ENCODE measurements around the gene PCNT.

The PCNT gene, protein sequence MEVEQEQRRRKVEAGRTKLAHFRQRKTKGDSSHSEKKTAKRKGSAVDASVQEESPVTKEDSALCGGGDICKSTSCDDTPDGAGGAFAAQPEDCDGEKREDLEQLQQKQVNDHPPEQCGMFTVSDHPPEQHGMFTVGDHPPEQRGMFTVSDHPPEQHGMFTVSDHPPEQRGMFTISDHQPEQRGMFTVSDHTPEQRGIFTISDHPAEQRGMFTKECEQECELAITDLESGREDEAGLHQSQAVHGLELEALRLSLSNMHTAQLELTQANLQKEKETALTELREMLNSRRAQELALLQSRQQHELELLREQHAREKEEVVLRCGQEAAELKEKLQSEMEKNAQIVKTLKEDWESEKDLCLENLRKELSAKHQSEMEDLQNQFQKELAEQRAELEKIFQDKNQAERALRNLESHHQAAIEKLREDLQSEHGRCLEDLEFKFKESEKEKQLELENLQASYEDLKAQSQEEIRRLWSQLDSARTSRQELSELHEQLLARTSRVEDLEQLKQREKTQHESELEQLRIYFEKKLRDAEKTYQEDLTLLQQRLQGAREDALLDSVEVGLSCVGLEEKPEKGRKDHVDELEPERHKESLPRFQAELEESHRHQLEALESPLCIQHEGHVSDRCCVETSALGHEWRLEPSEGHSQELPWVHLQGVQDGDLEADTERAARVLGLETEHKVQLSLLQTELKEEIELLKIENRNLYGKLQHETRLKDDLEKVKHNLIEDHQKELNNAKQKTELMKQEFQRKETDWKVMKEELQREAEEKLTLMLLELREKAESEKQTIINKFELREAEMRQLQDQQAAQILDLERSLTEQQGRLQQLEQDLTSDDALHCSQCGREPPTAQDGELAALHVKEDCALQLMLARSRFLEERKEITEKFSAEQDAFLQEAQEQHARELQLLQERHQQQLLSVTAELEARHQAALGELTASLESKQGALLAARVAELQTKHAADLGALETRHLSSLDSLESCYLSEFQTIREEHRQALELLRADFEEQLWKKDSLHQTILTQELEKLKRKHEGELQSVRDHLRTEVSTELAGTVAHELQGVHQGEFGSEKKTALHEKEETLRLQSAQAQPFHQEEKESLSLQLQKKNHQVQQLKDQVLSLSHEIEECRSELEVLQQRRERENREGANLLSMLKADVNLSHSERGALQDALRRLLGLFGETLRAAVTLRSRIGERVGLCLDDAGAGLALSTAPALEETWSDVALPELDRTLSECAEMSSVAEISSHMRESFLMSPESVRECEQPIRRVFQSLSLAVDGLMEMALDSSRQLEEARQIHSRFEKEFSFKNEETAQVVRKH (N-terminal part only)

DNA sequence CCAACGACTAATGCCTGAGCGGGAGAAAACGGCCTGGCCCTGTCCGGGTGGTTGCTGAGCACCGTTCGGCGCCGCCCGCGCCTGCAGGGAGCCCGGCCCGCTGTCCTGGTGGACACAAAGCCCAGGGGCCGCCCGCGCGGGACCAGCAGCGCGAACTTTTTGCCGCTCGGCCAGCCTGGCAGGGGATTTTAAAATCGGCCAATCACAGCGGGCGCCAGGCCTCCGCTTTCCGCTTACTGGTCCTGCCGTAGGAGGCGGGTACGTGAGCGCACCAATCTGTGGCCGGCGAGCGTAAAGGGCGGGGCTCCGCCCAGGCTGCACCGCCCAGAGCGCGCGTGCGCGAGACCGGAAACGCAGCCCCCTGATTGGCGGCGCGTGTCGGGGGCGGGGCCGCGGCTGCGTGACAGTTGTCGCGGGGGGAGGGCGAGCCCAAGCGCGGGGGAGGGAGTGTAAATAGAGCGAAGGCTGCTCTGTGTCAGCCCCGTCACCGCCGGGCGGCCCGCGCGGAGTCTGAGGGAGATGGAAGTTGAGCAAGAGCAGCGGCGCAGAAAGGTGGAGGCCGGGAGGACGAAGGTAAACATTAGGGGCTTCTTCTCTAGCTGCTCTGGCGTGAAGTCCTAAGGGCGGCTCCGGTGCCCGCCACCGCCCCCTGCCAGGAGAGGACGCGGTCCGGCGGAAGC lies at the start of gene PCNT, which contains the start of gene C21orf58:
PCNT (plus strand) TSS at position 447 of the 680 bp plus-strand sequence; CDS start at position 520, 73 bp downstream.
C21orf58 (minus strand) TSS at position 161 of the 680 bp plus-strand sequence. CDS start 1,132 bp downstream, outside the sequence.
- peak; percentile 99 for DNase-seq

DNA sequence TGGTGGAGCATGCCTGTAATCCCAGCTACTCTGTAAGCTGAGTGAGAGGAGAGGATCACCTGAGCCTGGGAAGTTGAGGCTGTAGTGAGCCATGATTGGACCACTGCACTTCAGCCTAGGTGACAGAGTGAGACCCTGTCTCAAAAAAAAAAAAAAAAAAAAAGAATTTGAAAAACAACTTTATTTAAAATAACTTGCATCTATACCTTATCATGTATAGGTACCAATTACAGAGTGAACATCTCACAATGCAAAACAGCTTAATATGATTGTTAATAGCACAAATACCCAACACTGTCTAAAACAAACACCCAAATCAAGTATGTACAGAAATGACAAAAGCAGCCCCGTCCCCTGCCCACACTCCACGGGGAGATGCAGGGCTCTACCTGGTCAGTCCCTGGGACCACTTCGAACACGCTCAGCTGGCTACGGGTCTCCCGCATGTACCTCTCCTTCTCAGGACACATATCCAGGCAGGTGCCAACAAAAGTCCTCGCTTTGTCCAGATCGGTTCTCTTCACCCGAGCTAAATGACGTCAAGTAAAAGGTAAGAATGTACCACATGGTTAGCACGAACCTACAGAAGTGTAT lies 49.1 kb upstream of the PCNT start:
- DNase-seq, result no peak

DNA sequence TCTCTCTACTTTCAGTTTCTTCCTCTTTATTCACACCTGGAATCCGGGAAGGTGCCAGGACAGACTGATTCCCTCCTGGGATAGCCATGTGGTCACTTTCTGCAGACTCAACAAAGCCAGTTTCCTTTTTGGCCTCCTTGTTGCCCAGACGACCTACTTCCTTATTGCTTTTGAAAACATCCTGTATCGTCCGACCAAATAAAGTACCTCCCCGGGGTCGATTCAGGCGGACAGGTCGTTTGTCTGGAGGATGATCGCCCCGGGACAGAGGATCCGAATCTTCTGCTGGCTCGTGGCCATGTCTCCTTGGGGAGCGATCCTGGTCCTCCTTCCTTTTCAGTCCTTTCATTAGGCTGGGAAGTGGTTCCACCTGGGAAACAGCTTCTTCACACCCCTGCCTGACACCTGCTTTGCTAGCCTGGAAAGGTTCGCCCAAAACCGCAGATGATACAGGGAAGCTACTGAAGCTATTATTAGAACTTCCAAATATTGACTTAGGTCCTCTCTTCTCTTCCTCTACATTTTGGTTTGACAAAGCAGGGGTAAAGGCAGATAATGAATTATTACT lies 39.8 kb upstream of the PCNT start:
- DNase-seq, result peak; percentile 38

DNA sequence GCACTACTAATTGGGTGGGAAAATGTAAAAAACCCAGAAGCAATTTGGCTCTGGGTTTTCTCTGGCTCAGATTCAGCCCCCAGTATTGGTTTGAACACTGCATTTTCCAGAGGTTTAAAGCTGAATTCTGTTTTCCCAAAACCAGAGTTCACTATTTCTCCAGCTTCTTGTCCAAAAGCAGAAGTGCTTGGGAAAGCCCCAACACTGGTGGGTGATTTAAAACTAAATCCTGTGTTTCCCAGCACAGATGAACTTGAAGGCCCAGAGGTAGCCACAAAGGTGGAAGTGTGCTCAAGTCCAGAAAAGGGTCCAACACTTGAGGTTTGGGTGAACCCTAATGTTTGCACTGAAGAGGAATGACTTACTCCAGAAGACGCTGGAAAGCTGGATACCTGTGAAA lies 39.2 kb upstream of the PCNT start:
- DNase-seq, result no peak

DNA sequence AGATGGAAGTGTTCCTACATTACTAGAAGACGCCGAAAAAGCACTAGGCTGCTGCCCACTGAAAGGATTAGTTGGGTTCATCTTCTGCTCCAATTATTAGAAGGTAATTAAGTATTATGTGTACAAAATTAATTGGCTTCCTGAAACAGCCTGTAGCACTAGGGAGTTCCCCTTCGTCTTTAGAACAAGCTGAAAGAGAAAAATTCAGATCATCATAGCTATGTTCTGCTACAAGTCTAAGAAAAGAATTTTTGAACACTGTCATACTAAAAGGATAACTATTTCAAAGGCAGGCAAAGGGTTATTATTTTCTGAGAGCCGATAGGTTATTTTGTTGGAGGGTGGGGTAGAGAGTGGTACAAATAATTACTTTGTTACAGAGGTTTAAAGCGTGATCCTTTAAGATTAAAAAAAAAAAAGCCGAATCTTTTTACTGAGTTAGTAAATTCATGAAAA lies 38.7 kb upstream of the PCNT start, which contains the start of gene MCM3AP:
MCM3AP (minus strand) TSS at position 406 of the 456 bp plus-strand sequence; CDS start at position 81, 325 bp downstream.
- DNase-seq, result no peak

DNA sequence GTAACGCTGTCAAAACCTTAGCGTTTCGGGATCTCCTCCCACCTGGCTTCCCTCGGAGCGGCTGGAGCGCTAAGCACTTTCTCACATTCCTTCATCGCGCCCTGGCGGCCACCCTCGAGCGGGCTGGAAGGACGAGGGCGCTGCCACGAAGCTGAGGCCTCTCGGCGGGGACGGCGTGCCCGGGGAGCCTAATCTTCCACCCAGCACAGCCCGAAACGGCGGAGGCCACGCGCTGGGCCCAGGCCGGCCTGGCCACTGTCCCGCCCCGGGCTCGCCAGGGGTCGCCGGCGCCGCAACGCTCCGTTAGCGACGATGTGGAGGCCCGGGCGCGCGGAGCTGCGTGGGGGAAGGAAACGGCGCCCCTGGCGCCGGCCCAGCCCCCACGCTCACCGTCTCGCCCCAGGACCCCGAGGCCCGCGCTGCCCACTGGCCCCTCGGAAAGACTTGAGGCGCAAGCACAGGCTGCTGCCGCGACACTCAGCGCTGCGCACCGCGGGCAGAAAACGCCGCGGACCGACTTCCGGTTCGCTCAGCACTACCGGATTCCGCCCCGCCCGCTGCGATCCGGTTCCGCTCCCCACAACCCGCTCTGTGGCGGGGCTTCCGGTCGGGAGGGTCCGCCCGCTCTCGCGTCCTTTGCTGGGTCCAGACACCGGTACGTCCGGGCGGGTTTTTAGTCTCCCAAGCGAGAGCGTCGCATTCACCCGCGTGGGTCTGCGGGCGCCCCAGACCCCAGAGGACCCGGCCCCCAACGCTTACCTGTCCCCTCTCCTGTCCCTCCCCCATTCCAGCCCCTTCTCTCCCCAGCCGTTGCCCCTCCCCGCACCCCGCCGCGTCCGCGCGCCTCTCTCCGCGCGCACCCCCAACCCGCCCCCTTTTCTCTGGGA lies 38.0 kb upstream of the PCNT start, which contains the start of gene YBEY:
YBEY (plus strand) TSS at position 582 of the 887 bp plus-strand sequence. CDS start 572 bp downstream, outside the sequence.
- peak; percentile 96 for DNase-seq

DNA sequence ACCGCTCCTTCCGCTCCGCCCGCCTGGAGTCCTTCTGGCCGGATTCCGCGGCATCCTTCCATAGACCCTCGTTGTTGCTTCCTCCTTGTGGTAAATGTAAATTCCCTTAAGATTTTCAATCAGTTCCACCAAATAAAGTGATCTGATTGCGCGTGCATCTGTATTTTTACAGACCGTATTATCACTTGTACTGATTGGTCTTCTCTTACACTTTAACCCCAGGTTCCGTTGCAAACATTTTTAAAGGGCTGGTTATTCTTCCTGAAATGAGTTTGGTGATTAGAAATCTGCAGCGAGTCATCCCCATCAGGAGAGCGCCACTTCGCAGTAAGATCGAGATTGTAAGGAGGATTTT lies 37.3 kb upstream of the PCNT start:
- DNase-seq, result no peak

DNA sequence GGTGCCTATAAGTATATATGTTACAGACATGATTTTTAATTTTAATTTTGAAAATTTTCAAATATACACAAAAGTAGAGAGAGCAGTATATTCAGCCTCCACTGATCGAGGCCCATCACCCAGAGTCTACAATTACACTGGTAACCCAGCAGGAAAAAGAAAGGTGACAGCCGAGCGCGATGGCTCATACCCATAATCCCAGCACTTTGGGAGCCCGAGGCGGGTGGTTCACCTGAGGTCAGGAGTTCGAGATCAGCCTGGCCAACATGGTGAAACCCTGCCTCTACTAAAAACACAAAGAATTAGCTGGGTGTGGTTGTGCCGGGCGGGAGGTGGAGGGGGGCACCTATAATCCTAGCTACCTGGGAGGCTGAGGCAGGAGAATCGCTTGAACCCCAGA lies 36.4 kb upstream of the PCNT start:
- no peak for DNase-seq

DNA sequence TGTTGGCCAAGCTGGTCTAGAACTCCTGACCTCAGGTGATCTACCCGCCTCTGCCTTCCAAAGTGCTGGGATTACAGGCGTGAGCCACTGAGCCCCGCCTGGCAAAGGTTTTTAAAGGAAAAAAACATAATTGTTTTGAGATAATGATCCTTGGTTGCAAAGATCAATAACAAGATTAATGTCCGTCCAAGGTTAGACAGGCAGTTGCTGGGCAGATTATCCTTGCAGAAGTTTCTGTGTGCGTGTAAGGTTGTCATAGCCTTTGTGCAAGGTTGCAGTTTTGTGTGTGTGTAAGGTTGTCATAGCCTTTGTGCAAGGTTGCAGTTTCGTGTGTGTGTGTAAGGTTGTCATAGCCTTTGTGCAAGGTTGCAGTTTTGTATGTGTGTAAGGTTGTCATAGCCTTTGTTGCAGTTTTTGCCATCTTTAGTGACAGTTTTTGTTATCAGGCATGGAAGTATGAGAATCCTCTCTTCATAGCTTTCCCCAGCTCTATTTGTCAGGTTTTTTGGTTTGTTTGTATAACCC lies 34.2 kb upstream of the PCNT start:
- no peak for DNase-seq

DNA sequence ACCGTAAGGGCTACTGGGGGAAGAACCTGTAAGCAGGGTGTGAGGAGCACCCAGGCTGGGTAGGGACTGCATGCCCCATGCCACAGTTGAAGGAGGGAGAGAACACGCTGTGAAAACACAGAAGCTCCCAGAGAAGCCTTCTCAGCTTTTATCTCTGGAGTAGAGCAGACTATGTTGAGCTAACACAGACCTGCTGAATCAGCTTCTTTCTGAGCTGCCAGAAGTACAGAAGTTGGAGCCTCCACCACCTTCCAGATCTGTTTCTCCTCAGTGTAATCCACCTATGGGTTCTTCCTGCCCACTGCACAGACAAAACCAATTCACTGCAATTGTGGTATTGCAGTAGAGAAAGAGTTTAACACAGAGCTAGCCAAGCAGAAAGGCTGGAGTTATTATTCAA lies 32.4 kb upstream of the PCNT start:
- DNase-seq, result no peak

DNA sequence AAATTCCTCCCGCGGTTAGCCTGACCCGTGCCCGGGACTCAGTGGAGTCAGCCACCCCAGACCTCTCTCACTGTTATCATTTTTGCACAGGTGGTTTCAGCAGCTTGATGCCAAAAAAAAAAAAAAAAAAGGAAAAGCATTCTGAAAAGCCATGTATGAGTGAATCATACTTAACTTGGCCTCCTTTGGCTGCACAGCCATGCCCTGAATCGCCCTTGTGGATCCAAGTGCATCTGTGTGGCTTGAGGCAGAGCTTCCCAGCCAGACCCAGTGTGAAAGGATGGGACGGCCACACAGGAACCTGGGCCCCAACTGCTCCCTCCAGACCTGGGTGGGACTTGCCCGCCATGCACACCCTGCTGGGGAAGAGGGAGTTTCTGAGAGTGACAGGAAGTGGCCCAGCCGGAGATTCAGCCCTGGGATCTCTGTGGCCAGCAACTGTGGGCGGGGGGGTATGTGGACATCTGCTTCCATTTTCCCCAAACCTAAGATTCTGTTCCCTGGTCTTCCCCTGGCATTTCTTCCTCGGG lies 29.2 kb upstream of the PCNT start:
- peak; percentile 72 for DNase-seq

DNA sequence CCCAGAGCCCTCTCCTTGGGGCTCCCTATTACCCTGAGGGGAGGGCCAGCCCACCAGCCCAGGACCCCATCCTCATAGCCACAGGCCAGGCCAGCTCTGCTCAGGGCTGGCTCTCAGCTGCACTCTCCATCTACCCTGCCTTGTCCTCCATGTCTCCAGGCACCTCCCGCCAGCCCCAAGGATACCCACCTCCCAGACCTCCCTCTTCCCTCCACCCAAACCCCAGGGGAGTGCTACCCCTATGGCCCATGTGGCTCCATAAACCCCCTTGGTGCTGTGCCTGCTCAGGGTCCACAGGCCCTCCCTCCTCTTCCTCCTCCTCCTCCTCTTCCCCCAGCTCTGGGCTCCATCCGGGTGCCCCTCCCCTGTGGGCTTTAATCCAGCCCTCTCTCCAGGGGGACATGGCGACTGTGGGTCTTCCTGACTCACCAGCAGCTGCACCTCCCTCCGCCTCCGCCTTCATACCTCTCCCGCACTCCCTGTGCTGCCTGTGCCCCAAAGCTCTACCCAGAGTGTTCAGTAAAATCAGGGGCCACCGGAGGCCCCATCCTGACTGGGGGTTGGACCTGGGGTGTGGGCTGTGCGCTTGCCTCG lies 28.7 kb upstream of the PCNT start:
- DNase-seq, result peak; percentile 42

DNA sequence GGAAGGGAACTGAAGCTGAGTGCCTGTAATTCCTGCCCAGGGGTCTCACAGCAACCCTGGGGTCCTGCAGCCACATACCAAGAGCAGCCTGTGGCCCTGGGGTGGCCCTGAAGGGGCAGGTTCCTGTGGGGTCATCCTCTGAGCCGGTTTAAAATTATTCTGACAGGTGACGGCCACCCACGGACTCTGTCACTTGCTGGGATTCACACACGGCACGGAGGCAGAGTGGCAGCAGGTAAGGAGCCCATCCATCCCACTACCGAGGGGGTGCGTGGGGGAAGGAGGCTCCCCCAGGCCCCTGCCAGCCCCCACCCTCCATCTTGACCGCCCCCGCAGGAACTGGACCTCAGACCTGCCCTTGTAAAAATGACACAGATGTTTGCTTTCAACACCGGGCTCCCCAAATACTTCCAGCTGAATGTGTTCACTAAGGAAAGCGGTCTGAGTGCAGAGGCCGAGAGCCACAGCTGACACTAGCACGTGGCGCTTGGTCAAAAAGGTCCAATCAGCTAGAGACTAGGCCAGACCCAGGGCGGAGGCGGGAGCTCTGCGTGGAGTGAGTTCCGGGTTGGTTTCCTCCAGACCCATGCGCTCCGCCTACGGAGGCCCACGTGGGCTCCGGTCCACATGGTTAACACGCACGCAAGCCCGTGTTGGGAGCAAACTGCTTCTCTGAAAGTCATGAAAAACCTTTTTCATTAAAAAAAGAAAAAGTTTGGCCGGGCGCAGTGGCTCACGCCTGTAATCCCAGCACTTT lies 27.8 kb upstream of the PCNT start:
- peak; percentile 96 for DNase-seq

DNA sequence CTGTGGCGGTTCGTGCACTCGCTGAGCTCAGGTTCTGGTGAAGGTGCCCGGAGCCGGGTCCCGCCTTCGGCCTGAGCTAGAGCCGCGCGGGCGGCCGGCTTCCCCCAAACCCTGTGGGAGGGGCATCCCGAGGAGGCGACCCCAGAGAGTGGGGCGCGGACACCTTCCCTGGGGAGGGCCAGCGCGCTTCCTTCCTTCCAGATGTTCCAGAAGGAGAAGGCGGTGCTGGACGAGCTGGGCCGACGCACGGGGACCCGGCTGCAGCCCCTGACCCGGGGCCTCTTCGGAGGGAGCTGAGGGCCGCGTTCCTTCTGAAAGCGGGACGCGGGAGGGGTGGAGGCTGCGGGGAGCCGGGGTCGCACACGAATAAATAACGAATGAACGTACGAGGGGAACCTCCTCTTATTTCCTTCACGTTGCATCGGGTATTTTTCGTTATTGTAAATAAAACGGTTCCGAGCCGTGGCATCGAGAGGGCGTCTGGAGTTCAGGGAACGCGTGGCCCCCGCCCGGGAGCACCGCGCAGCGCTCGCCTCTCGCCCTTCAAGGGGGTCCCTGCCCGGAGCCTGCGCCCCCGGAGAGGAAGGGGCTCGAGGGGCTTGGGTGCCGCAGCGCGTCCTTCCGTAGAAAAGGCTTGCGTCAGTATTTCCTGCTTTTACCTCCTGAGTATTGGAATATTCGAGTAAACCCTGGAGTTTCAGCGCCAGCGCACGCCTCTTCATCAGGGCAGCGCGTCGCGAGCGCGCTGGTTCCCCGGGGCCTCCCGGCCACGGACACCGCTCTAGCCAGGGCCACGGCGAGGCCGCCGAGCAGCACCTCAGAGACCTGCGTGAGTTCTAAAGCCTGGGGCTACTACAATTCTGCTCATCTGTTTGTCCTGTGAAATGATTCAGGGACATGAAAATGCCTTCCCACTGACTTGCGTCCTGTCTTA lies 26.4 kb upstream of the PCNT start:
- peak; percentile 49 for DNase-seq

DNA sequence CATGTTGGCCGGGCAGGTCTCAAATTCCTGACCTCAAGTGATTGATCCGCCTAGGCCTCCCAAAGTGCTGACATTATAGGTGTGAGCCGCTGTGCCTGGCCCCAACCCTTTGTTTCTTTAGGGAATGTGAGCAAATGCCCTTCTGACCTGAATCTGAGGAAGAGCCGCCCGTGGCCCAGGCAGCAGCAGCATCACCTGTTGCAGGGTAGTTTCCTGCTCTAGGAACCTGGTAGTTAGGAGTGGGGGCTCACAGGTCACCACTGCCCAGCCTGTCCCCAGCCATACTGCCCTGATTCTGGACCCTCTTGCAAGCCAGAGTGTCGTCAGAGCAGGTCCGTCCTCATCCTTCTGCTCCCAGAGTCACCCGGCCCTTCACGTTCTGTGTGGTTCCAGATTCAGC lies 24.8 kb upstream of the PCNT start:
- DNase-seq, result no peak

DNA sequence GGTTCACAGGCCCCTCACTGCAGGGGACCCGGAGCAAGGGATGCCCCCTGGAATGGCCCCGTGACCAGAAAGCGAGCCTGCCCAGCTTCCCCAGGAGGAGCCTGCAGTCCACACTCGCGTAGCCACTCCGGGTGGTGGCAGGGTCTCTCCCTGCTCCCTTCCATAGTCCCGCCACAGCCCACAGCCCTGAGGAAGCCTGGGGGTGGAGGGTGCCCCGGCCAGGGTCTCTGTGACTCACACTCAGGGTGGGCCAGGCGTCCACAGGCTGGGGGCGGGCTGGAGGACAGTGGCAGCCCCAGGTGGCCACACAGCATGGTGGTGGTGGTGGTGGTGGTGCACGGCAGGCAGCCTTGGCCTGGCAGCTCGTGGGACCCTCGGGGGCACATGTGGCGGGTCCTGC lies 22.2 kb upstream of the PCNT start:
- no peak for DNase-seq

DNA sequence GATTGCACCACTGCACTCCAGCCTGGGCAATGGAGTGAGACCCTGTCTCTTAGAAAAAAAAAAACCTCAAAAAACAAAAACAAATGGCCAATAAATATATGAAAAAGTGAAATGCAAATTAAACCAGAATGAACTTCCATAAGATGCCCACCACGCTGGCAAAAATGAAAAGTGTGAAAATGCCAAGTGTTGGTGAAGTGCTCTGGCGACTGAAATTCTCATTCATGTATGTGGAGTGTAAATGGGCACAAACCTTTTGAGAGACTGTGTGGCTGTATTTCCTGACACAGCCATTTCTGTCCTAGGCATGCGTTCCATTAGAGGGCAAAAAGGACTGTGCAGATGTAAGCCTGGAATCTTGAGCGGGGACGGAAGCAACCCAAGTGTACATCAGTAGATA lies 19.5 kb upstream of the PCNT start:
- no peak for DNase-seq

Measured in hematopoietic multipotent progenitor cell treated with erythropoietin and hydrocortisone succinate and interleukin-3 and kit ligand, for 4 days (in vitro differentiated cells).